Endothelial cell of umbilical vein (primary cell): Measurements from ENCODE around the gene ST6GALNAC6.

Experiments used
- CTCF ChIP-seq, 2 donors: IDR thresholded peaks; 1 replicate in 1 of 2; 2 replicates in 1 of 2; pipeline ENCODE4 v1.5.1; 2011; ENCODE audit warnings: low read length in 2 of 2, mild to moderate bottlenecking in 2 of 2, moderate library complexity in 2 of 2, control low read depth in 1 of 2, inconsistent platforms in 1 of 2, low read depth in 1 of 2; ENCODE audit not compliant: insufficient read depth in 1 of 2; ENCODE audit errors: extremely low read depth in 1 of 2
- EZH2 ChIP-seq: IDR thresholded peaks from 2 replicates; pipeline ENCODE4 v1.6.1; 2012; ENCODE audit warnings: borderline replicate concordance, low read depth, mild to moderate bottlenecking, moderate library complexity, low read length, inconsistent platforms; ENCODE audit not compliant: severe bottlenecking
- FOS ChIP-seq: IDR thresholded peaks from 2 replicates; pipeline ENCODE4 v1.6.1; 2011; ENCODE audit warnings: mild to moderate bottlenecking, low read length, moderate library complexity, borderline replicate concordance; ENCODE audit not compliant: insufficient read depth
- JUN ChIP-seq: IDR thresholded peaks from 2 replicates; pipeline ENCODE4 v1.6.1; 2011; ENCODE audit warnings: borderline replicate concordance, low read depth; ENCODE audit not compliant: insufficient read length, insufficient read depth
- MYC ChIP-seq: IDR thresholded peaks from one replicate; pipeline ENCODE4 v1.6.1; 2011; ENCODE audit warnings: mild to moderate bottlenecking, low read depth, low read length
- POLR2A ChIP-seq: IDR thresholded peaks from 2 replicates; pipeline ENCODE4 v1.6.1; 2012; ENCODE audit warnings: low read depth, mild to moderate bottlenecking, control low read depth, low read length
- POLR2AphosphoS5 ChIP-seq: IDR thresholded peaks from 2 replicates; pipeline ENCODE4 v1.6.1; 2012; ENCODE audit warnings: low read depth, mild to moderate bottlenecking, control low read depth, low read length, moderate library complexity; ENCODE audit not compliant: insufficient read depth

DNA sequence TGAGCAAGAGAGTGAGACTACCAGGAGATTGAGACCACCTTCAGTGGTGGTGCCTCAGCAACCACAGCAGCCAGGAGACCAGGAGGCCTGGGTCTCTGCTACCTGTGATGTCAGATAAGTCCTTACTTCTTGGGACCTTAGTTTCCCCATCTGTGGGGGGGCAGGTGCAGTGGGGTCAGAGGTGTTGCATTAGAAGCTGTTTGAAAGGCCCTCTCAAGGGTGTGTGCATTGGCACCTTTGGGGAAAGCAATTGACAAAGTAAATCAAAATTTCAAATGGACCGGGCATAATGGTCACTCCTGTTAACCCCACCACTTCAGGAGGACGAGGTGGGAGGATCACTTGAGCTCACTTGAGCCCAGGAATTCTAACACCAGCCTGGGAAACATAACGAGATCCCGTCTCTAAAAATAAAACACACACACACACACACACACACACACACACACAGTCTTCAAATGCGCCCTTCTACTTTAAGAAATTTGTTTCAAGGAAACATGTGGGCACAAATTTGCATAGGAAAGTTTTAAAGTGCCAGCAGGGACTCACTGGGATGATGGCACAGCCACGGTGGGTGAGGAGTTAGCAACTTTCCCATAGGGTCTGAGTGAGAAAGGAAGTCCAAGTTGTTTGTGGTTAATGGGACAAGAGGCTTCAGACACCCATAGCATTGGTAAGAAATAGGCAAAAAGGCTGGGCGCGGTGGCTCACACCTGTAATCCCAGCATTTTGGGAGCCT, 20.6 kb downstream of the ST6GALNAC6 start:
- no peak for TF ChIP-seq CTCF (IDR thresholded peaks at IDR 0.05; ENCODE audit: extremely low read depth in 1 of 2, insufficient read depth in 1 of 2, low read depth in 1 of 2, low read length in 2 of 2)
- TF ChIP-seq POLR2AphosphoS5 = no peak
- TF ChIP-seq POLR2A = no peak
- TF ChIP-seq MYC = no peak
- TF ChIP-seq EZH2 = no peak
- no peak for TF ChIP-seq FOS
- TF ChIP-seq JUN = no peak
